Heart right ventricle (tissue), 16 donors: ENCODE measurements around the gene SNRNP35. TPM values are rescaled to one million over a fixed set of nuclear protein-coding genes. Genes with fewer than 3 reads are reported as not detected.
"Not testable (repeated sequence)": the region's sequence is repeated elsewhere in the genome, so short reads cannot be mapped to it uniquely, and the experiment has no call there.

Source experiments
- ATAC-seq, 8 donors: fragments of 200-7000 bp; cut with Tn5 transposase; one replicate each; pipeline ENCODE4 v1.9.1; 2020; ENCODE audit warnings: mild to moderate bottlenecking in 8 of 8, moderate library complexity in 8 of 8, moderate number of reproducible peaks in 1 of 8
- DNase-seq, 2 donors: peaks; one replicate each; pipeline ENCODE4 v3.0.0-alpha.2; 2020
- H3K27ac ChIP-seq, 10 donors: fragments of 200-600 bp; sonication (generic) in 2 of 10; one replicate each; pipeline versions ENCODE4 v1.5.0 to v1.8.0; 2020 to 2022; ENCODE audit warnings: mild to moderate bottlenecking in 3 of 10
- H3K27me3 ChIP-seq, 7 donors: fragments of 200-600 bp; one replicate each; pipeline ENCODE4 v1.8.0; 2021 to 2022; ENCODE audit warnings: mild to moderate bottlenecking in 2 of 7
- H3K36me3 ChIP-seq, 9 donors: fragments of 200-600 bp; sonication (generic) in 1 of 9; one replicate each; pipeline versions ENCODE4 v1.5.0 to v1.8.0; 2020 to 2022; ENCODE audit warnings: mild to moderate bottlenecking in 2 of 9
- H3K4me1 ChIP-seq, 9 donors: fragments of 200-600 bp; sonication (generic) in 1 of 9; one replicate each; pipeline versions ENCODE4 v1.5.0 to v1.8.0; 2020 to 2022; ENCODE audit warnings: mild to moderate bottlenecking in 4 of 9
- H3K4me3 ChIP-seq, 10 donors: fragments of 200-600 bp; sonication (generic) in 2 of 10; one replicate each; pipeline versions ENCODE4 v1.5.0 to v1.8.0; 2020 to 2022; ENCODE audit warnings: mild to moderate bottlenecking in 7 of 10, moderate library complexity in 2 of 10
- H3K9me3 ChIP-seq, 11 donors: fragments of 200-600 bp in 10 of 11; sonication (generic) in 2 of 11; one replicate each; pipeline versions ENCODE4 v1.5.0 to v1.8.0; 2013 to 2022; ENCODE audit warnings: mild to moderate bottlenecking in 2 of 11, control low read depth in 1 of 11, moderate library complexity in 1 of 11
- WGBS, 2 donors: extraction: QIAGEN DNeasy Blood & Tissue Kit; methylation state at CpG; one replicate each; pipeline ENCODE4 v1.1.7; 2013; ENCODE audit warnings: inconsistent platforms in 1 of 2; 5-methylcytosine and 5-hydroxymethylcytosine counted together
- intact Hi-C, 10 donors: fragments of 100-400 bp; cut with DNase I; formaldehyde crosslinking; loops; one replicate each; pipeline versions ENCODE4 v1.11.1 to v1.14.2; 2022
- polyA plus RNA-seq, 2 donors: library from polyadenylated mRNA; stranded (reverse); fragments of 200-250 nt; gene quantifications; one replicate each; pipeline ENCODE4 v1.2.3, GENCODE V29; 2013
- total RNA-seq, 10 donors: library from RNA; stranded (reverse); fragmentation: NEBNext Ultra II Directional in 3 of 10; extraction: Animal tissue kit (Norgen Biotek cat#: 25700) in 3 of 10; gene quantifications; one replicate each; pipeline versions ENCODE4 v1.2.1 to v1.2.4, GENCODE V29; 2021 to 2023
- TF ChIP-seq, protein P1 (sequence below), 9 donors: fragments of 200-600 bp; sonication (generic) in 2 of 9; IDR thresholded peaks; one replicate each; pipeline versions ENCODE4 v1.5.0 to v1.8.0; 2021 to 2022; ENCODE audit warnings: antibody characterized with exemption in 9 of 9, mild to moderate bottlenecking in 5 of 9, moderate library complexity in 1 of 9
- donor health status: Arrhythmogenic right ventricular cardiomyopathy.
- donor health status: ischemic (EF 13 %, LVEDD 7.1; RV severe dilation, severe dysfunction).
- donor health status: healthy with polysubstance abuse.
- donor health status: DM: no; HTN: yes; CAD: no.
- donor health status: DM: no; HTN: no; CAD: no.
- donor health status: ischemic (EF 25% LVEDD 6.9; RV normal size, moderate dysfunction).
- donor health status: ischemic (EF 25% LVEDD 5.7; RV mildly dilated, moderate dysfunction).
- donor health status: healthy.
- donor health status: DM: yes; HTN: yes; CAD: no.
- donor health status: Ischemic cardiomyopathy.
- donor health status: ischemic (EF 35%, LVEDD 5.7; RV mildly dilated, moderate dysfunction).
- donor health status: nonischemic (EF 11% LVEDD 7.7; RV severe dilation, severe dysfunction).
- donor health status: DM: yes; HTN: yes; CAD: no.
- donor health status: PGD.
- donor health status: ischemic (EF 29% LVEDD 5.4; RV normal size, mild dysfunction).
- donor health status: nonischemic (EF 23%, LVEDD 6.1; RV moderate dilation, normal function).

Gene SNRNP35
- total and polyA plus RNA-seq, 12 donors = 18.0 to 117 (median 20.5) TPM

DNA sequence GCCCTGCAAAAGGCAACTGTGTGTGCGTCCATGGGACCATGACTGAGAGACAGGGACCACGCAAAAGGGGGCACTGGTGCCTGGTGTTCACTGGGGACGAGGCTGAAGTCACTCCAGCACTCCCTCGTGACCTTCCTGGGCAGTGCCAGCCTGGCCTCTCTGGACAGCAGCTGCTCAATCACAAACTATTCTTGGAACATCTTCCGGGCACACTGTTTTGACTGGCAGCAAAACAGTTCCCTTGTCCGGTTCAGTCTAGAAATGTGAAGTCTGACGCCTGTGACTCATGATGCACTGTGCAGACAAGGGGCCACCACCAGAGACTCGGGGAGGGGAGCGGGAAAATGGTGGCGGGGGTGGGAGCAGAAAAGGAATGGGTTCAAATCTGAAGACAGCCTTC is 20.8 kb downstream of the SNRNP35 start:
- intact Hi-C loops = loop anchor here in 4 of 10 donors (2.0 to 5.0 kb wide), 2 partner anchors 40 to 54 kb away; partner anchors contain the start of gene RILPL1 (in 3 of the 4)
- WGBS, 2 donors = 44 to 53% methylated on average over 10 of the region's 10 CpGs
- H3K36me3 ChIP-seq = peaks cover 0 to 94% (median 12%) of the 10 kb centered on the region in 9 donors

DNA sequence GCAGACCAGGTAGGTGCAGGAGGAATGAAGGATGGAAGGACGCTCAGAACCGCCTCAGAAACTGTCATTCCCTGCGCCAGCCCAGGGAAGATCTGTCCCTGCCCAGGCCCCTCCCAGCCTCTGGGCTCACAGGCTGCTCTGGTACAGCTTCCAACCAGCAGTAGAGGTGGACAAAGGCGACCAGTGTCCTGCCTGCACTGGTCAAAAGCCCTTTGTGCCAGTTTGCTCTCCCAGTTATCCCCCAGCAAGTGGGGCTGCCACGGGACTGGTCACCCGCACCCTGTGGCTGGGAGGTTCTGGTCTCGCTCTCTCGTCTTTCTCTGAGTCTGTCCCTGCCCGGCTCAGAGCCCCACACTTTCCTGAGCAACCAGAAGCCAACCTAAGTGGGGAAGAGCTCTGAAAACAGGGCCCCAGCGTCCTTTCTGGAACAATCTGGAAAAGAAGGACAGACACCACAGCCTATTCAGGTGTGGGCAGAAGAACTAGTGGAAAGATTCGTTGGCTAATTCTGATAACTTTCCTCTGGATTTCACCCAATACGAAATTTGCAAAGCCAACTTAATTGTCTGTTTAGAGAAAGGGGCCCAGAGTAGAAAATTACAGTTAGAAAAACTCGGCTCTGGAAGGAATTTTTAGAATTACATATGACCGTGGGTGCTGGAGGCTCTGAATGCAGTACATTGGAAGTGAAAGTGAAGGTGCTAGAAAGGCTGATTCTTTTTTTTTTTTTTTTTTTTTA is 21.7 kb downstream of the SNRNP35 start:
- Histone ChIP-seq H3K27me3 (no peaks in the 10 kb centered on the region), H3K9me3 (no peaks in the 10 kb centered on the region), H3K36me3 (peaks cover 0 to 95% (median 17%) of the 10 kb centered on the region in 9 donors), H3K4me3 (peak overlapping the region in 1 of 10 donors; percentile 8), H3K4me1 (peaks cover 5 to 41% (median 16%) of the 10 kb centered on the region in 9 donors), H3K27ac (peak overlapping the region; percentile 75 to 94 (median 90))
- intact Hi-C loops = loop anchor here in 6 of 10 donors (2.0 to 10.0 kb wide), 4 partner anchors 39 to 95 kb away; partner anchors contain the start of gene RILPL1 (in 4 of the 6)
- DNase-seq (no peak), ATAC-seq (peak in 7 of 8 donors; percentile 42 to 64 (median 63))
- WGBS, 2 donors = 66 to 72% methylated on average over 14 of the region's 14 CpGs
- TF ChIP-seq, protein P1, sequence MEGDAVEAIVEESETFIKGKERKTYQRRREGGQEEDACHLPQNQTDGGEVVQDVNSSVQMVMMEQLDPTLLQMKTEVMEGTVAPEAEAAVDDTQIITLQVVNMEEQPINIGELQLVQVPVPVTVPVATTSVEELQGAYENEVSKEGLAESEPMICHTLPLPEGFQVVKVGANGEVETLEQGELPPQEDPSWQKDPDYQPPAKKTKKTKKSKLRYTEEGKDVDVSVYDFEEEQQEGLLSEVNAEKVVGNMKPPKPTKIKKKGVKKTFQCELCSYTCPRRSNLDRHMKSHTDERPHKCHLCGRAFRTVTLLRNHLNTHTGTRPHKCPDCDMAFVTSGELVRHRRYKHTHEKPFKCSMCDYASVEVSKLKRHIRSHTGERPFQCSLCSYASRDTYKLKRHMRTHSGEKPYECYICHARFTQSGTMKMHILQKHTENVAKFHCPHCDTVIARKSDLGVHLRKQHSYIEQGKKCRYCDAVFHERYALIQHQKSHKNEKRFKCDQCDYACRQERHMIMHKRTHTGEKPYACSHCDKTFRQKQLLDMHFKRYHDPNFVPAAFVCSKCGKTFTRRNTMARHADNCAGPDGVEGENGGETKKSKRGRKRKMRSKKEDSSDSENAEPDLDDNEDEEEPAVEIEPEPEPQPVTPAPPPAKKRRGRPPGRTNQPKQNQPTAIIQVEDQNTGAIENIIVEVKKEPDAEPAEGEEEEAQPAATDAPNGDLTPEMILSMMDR (IDR thresholded peaks at IDR 0.05) = no peak

More for the DNA sequence above, 20.8 kb downstream of the SNRNP35 start:
- peaks cover 5 to 48% (median 22%) of the 10 kb centered on the region in 9 donors for H3K4me1 ChIP-seq
- no peak overlapping the region for H3K4me3 ChIP-seq
- peak overlapping the region; percentile 75 to 94 (median 90) for H3K27ac ChIP-seq
- TF ChIP-seq, protein P1 (IDR thresholded peaks at IDR 0.05) = no peak
- H3K27me3 ChIP-seq = no peaks in the 10 kb centered on the region
- ATAC-seq (peak; percentile 75 to 91 (median 87)), DNase-seq (peak; percentile 65 to 71)
- H3K9me3 ChIP-seq = no peaks in the 10 kb centered on the region

DNA sequence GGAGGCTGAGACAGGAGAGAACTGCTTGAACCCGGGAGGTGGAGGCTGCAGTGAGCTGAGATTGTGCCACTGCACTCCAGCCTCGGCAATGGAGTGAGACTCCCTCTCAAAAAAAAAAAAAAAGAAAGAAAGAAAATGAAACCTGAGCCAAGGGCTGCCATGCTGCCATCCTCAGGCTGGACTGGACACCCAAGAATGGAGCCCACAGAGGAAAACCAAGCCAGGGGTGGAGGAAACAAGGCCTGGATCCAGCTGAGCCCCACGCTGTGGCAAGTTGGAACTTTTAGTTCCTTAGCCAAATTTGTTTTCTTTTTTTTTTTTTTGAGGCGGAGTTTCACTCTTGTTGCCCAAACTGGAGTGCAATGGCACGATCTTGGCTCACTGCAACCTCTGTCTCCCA is 23.3 kb downstream of the SNRNP35 start:
- not testable (repeated sequence) for H3K9me3 ChIP-seq, H3K27me3 ChIP-seq, ATAC-seq, H3K4me3 ChIP-seq, DNase-seq
- H3K27ac ChIP-seq = peak overlapping the region in 4 of 10 donors; percentile 91 to 94 (median 92)
- intact Hi-C loops = loop anchor here in 2 of 10 donors (10.0 kb wide), 2 partner anchors 54 to 94 kb away; partner anchors contain the start of gene RILPL1 (in 1 of the 2)
- H3K36me3 ChIP-seq = peaks cover 0 to 98% (median 17%) of the 10 kb centered on the region in 9 donors
- 92 to 96% methylated on average over 5 of the region's 5 CpGs for WGBS, 2 donors
- peaks cover 5 to 28% (median 16%) of the 10 kb centered on the region in 9 donors for H3K4me1 ChIP-seq

DNA sequence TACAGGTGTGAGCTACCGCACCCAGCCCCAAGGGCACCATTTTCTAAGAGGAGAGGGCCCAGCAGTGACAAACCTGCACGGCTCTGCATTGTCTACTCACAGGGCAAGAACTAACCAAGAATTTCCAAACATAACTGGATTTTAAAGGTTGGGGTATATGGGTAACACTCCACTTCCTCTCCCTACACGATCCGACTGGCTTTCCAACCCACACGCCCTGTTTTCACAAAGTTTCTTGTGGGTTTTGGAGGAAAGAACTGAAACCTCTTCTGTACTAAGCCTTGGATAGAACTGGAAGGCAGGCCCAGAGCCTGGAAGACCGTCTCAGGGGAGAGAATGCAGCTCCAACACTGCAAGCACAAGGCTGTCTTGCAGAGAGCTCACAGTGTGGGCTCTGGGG is 24.9 kb downstream of the SNRNP35 start:
- Histone ChIP-seq H3K36me3 (peaks cover 0 to 85% (median 17%) of the 10 kb centered on the region in 9 donors), H3K27me3 (no peaks in the 10 kb centered on the region)

More for the DNA sequence above, 24.9 kb downstream of the SNRNP35 start:
- H3K4me1 ChIP-seq = peaks cover 2 to 28% (median 13%) of the 10 kb centered on the region in 9 donors
- no peaks in the 10 kb centered on the region for H3K9me3 ChIP-seq
- H3K27ac ChIP-seq = peak overlapping the region in 1 of 10 donors; percentile 6
- ATAC-seq = no peak
- no peak overlapping the region for H3K4me3 ChIP-seq
- intact Hi-C loops = loop anchor here in 2 of 10 donors (10.0 kb wide), 2 partner anchors 52 to 92 kb away; partner anchors contain the start of gene RILPL1 (in 1 of the 2)
- WGBS, 2 donors = 87 to 89% methylated on average over 6 of the region's 6 CpGs
- TF ChIP-seq, protein P1 (IDR thresholded peaks at IDR 0.05) = no peak
- no peak for DNase-seq
